ENCODE measurements around the gene JARID2. TPM values are rescaled to one million over a fixed set of nuclear protein-coding genes. Genes with fewer than 3 reads are reported as not detected.
A peak's percentile ranks its signal among the peaks of the same experiment; 100 is the strongest.

The JARID2 gene
- total and polyA plus RNA-seq, 9 of the 15 experiments (the other 6 are each of a cell fraction or from before 2014, with no cell fraction given): 5.0 to 29.0 (median 15.6) TPM

GRCh38 chr6:15363523-15364400, 117.9 kb downstream of the JARID2 start:
- no peak overlapping the region for H3K4me3 ChIP-seq
- intact Hi-C loops (cut with micrococcal nuclease) (no loop called here), in situ Hi-C loops (cut with MboI) (no loop called here)
- H3K9me1 ChIP-seq (ENCODE audit: control insufficient read depth, insufficient read depth, low read length): peaks cover 6% of the 10 kb centered on the region
- POLR2A ChIA-PET: no interaction called here
- no TSS peak for BruUV-seq (replicated peaks)
- no peaks in the 10 kb centered on the region for H3K9me3 ChIP-seq (replicated peaks; ENCODE audit: control insufficient read depth, insufficient read depth, low read depth, low read length)
- no peak overlapping the region for H2AFZ ChIP-seq (ENCODE audit: low read depth, low read length)
- H3K27me3 ChIP-seq (ENCODE audit: control insufficient read depth in 2 of 2, insufficient read depth in 2 of 2, low read length in 2 of 2): no peaks in the 10 kb centered on the region
- peaks cover 98% of the 10 kb centered on the region for H3K79me2 ChIP-seq (ENCODE audit: control insufficient read depth, insufficient read depth, low read length)
- H3K4me2 ChIP-seq (ENCODE audit: insufficient read depth, low read length): no peak overlapping the region
- CTCF ChIA-PET (ENCODE audit: low intra/inter-chr PET ratio): interaction anchor here (0.8 kb wide), 1 partner anchor 22 kb away, joined by 3 read pairs; no protein-coding TSS in a partner anchor
- H3K9ac ChIP-seq (ENCODE audit: insufficient read depth in 1 of 2, low read depth in 2 of 2, low read length in 2 of 2): no peak overlapping the region; a peak in 1 of 4 replicates
- TF ChIP-seq MEIS2 (IDR thresholded peaks at IDR 0.05; ENCODE audit: partially characterized antibody) (peak; percentile 23), NBN (IDR thresholded peaks at IDR 0.05; ENCODE audit: low read depth) (no peak)
- TF ChIP-seq, protein P1, sequence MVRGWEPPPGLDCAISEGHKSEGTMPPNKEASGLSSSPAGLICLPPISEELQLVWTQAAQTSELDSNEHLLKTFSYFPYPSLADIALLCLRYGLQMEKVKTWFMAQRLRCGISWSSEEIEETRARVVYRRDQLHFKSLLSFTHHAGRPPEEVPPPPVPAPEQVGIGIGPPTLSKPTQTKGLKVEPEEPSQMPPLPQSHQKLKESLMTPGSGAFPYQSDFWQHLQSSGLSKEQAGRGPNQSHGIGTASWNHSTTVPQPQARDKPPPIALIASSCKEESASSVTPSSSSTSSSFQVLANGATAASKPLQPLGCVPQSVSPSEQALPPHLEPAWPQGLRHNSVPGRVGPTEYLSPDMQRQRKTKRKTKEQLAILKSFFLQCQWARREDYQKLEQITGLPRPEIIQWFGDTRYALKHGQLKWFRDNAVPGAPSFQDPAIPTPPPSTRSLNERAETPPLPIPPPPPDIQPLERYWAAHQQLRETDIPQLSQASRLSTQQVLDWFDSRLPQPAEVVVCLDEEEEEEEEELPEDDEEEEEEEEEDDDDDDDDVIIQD (CRISPR knock-in tag; IDR thresholded peaks at IDR 0.05): no peak
- TF ChIP-seq, protein P2, sequence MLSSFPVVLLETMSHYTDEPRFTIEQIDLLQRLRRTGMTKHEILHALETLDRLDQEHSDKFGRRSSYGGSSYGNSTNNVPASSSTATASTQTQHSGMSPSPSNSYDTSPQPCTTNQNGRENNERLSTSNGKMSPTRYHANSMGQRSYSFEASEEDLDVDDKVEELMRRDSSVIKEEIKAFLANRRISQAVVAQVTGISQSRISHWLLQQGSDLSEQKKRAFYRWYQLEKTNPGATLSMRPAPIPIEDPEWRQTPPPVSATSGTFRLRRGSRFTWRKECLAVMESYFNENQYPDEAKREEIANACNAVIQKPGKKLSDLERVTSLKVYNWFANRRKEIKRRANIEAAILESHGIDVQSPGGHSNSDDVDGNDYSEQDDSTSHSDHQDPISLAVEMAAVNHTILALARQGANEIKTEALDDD (IDR thresholded peaks at IDR 0.05): peak; percentile 45
- TF ChIP-seq, protein P3, sequence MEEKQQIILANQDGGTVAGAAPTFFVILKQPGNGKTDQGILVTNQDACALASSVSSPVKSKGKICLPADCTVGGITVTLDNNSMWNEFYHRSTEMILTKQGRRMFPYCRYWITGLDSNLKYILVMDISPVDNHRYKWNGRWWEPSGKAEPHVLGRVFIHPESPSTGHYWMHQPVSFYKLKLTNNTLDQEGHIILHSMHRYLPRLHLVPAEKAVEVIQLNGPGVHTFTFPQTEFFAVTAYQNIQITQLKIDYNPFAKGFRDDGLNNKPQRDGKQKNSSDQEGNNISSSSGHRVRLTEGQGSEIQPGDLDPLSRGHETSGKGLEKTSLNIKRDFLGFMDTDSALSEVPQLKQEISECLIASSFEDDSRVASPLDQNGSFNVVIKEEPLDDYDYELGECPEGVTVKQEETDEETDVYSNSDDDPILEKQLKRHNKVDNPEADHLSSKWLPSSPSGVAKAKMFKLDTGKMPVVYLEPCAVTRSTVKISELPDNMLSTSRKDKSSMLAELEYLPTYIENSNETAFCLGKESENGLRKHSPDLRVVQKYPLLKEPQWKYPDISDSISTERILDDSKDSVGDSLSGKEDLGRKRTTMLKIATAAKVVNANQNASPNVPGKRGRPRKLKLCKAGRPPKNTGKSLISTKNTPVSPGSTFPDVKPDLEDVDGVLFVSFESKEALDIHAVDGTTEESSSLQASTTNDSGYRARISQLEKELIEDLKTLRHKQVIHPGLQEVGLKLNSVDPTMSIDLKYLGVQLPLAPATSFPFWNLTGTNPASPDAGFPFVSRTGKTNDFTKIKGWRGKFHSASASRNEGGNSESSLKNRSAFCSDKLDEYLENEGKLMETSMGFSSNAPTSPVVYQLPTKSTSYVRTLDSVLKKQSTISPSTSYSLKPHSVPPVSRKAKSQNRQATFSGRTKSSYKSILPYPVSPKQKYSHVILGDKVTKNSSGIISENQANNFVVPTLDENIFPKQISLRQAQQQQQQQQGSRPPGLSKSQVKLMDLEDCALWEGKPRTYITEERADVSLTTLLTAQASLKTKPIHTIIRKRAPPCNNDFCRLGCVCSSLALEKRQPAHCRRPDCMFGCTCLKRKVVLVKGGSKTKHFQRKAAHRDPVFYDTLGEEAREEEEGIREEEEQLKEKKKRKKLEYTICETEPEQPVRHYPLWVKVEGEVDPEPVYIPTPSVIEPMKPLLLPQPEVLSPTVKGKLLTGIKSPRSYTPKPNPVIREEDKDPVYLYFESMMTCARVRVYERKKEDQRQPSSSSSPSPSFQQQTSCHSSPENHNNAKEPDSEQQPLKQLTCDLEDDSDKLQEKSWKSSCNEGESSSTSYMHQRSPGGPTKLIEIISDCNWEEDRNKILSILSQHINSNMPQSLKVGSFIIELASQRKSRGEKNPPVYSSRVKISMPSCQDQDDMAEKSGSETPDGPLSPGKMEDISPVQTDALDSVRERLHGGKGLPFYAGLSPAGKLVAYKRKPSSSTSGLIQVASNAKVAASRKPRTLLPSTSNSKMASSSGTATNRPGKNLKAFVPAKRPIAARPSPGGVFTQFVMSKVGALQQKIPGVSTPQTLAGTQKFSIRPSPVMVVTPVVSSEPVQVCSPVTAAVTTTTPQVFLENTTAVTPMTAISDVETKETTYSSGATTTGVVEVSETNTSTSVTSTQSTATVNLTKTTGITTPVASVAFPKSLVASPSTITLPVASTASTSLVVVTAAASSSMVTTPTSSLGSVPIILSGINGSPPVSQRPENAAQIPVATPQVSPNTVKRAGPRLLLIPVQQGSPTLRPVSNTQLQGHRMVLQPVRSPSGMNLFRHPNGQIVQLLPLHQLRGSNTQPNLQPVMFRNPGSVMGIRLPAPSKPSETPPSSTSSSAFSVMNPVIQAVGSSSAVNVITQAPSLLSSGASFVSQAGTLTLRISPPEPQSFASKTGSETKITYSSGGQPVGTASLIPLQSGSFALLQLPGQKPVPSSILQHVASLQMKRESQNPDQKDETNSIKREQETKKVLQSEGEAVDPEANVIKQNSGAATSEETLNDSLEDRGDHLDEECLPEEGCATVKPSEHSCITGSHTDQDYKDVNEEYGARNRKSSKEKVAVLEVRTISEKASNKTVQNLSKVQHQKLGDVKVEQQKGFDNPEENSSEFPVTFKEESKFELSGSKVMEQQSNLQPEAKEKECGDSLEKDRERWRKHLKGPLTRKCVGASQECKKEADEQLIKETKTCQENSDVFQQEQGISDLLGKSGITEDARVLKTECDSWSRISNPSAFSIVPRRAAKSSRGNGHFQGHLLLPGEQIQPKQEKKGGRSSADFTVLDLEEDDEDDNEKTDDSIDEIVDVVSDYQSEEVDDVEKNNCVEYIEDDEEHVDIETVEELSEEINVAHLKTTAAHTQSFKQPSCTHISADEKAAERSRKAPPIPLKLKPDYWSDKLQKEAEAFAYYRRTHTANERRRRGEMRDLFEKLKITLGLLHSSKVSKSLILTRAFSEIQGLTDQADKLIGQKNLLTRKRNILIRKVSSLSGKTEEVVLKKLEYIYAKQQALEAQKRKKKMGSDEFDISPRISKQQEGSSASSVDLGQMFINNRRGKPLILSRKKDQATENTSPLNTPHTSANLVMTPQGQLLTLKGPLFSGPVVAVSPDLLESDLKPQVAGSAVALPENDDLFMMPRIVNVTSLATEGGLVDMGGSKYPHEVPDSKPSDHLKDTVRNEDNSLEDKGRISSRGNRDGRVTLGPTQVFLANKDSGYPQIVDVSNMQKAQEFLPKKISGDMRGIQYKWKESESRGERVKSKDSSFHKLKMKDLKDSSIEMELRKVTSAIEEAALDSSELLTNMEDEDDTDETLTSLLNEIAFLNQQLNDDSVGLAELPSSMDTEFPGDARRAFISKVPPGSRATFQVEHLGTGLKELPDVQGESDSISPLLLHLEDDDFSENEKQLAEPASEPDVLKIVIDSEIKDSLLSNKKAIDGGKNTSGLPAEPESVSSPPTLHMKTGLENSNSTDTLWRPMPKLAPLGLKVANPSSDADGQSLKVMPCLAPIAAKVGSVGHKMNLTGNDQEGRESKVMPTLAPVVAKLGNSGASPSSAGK (IDR thresholded peaks at IDR 0.05): peak; percentile 30; the same call in 1 of the 2 replicates
- 0 out of 3 replicates have a peak, but pooled peaks cover 6% of the 10 kb centered on the region for H3K36me3 ChIP-seq (ENCODE audit: control insufficient read depth, insufficient read depth, low read length)
- H3K27ac ChIP-seq (ENCODE audit: extremely low read depth, low read depth, low read length): no peak overlapping the region
- no peak for FAIRE-seq
- peaks cover 50% of the 10 kb centered on the region for H4K20me1 ChIP-seq (replicated peaks; ENCODE audit: control insufficient read depth, insufficient read depth, low read length)
- 54% methylated on average over 9 of the region's 9 CpGs for WGBS (ENCODE audit: insufficient coverage, low coverage, missing lambda C conversion rate)
- peaks cover 31 to 85% of the 10 kb centered on the region in 2 experiments for H3K4me1 ChIP-seq (replicated peaks in 1 of 2; ENCODE audit: control insufficient read depth in 2 of 2, insufficient read depth in 2 of 2, low read length in 2 of 2)
- no peak for DNase-seq (ENCODE audit: extremely low read depth in 1 of 4, low spot score in 3 of 4)
- ATAC-seq: peak; percentile 8; the same call in 2 of the 3 replicates

Measured in K562 (cell line).